Smooth muscle cell (in vitro differentiated cells): ENCODE results near the gene BTF3L4. TPM values are rescaled to one million over a fixed set of nuclear protein-coding genes. Genes with fewer than 3 reads are reported as not detected.

Experiments
- DNase-seq: peaks from one replicate; lab custom pipeline; 2025; ENCODE audit not compliant: unreplicated experiment; lab: John Stamatoyannopoulos, UW
- H2AFZ ChIP-seq: fragments of 200-600 bp; sonication (generic); 2 replicates; pipeline ENCODE4 v1.6.0; 2016; ENCODE audit warnings: antibody characterized with exemption, low read depth, mild to moderate bottlenecking
- H3F3A ChIP-seq: fragments of 200-600 bp; sonication (generic); 2 replicates; pipeline ENCODE4 v1.6.0; 2017; ENCODE audit warnings: antibody characterized with exemption, low read depth
- H3K27ac ChIP-seq: fragments of 200-600 bp; sonication (generic); 2 replicates; pipeline ENCODE4 v1.5.1; 2016; ENCODE audit warnings: low read depth, mild to moderate bottlenecking
- H3K27me3 ChIP-seq: fragments of 200-600 bp; sonication (generic); 2 replicates; pipeline ENCODE4 v1.6.1; 2016; ENCODE audit warnings: low read depth, mild to moderate bottlenecking
- H3K36me3 ChIP-seq: fragments of 200-600 bp; sonication (generic); 2 replicates; pipeline ENCODE4 v1.5.1; 2016; ENCODE audit warnings: low read depth
- H3K4me1 ChIP-seq: fragments of 200-600 bp; sonication (generic); 2 replicates; pipeline ENCODE4 v1.5.1; 2016; ENCODE audit warnings: low read depth
- H3K4me2 ChIP-seq: fragments of 200-600 bp; sonication (generic); 2 replicates; pipeline ENCODE4 v1.6.0; 2016; ENCODE audit warnings: mild to moderate bottlenecking
- H3K4me3 ChIP-seq: fragments of 200-600 bp; sonication (generic); 2 replicates; pipeline ENCODE4 v1.5.1; 2016; ENCODE audit warnings: mild to moderate bottlenecking
- H3K79me2 ChIP-seq: fragments of 200-600 bp; sonication (generic); 2 replicates; pipeline ENCODE4 v1.6.0; 2016; ENCODE audit warnings: low read depth, mild to moderate bottlenecking
- H3K9ac ChIP-seq: fragments of 200-600 bp; sonication (generic); 2 replicates; pipeline ENCODE4 v1.6.0; 2016; ENCODE audit warnings: low read depth
- H3K9me3 ChIP-seq: fragments of 200-600 bp; sonication (generic); replicated peaks from 2 replicates; pipeline ENCODE4 v1.5.1; 2016; ENCODE audit warnings: low read depth
- H4K20me1 ChIP-seq: fragments of 200-600 bp; sonication (generic); 2 replicates; pipeline ENCODE4 v1.6.0; 2016; ENCODE audit warnings: low read depth
- WGBS: methylation state at CpG from one replicate; pipeline ENCODE4 v1.1.7; 2016; ENCODE audit warnings: low lambda C conversion rate; 5-methylcytosine and 5-hydroxymethylcytosine counted together
- polyA plus RNA-seq: library from polyadenylated mRNA; unstranded; fragments of >200 nt; fragmentation: Nextera tagmentation; extraction: Ambion mirVana; gene quantifications from 2 replicates; pipeline ENCODE4 v1.2.1, GENCODE V29; 2016
- total RNA-seq: library from RNA; depleted of rRNA; stranded (reverse); fragments of >200 nt; gene quantifications from 2 replicates; pipeline ENCODE4 v1.2.3, GENCODE V29; 2014
- TF ChIP-seq, protein P1 (sequence below): fragments of 200-600 bp; sonication (generic); IDR thresholded peaks from 2 replicates; pipeline ENCODE4 v1.5.1; 2017; ENCODE audit warnings: borderline replicate concordance, mild to moderate bottlenecking, antibody characterized with exemption; ENCODE audit not compliant: insufficient read depth, poor library complexity, severe bottlenecking

Gene BTF3L4
- total and polyA plus RNA-seq, 2 experiments from 2014 or later = 67.8 to 95.5 TPM

DNA sequence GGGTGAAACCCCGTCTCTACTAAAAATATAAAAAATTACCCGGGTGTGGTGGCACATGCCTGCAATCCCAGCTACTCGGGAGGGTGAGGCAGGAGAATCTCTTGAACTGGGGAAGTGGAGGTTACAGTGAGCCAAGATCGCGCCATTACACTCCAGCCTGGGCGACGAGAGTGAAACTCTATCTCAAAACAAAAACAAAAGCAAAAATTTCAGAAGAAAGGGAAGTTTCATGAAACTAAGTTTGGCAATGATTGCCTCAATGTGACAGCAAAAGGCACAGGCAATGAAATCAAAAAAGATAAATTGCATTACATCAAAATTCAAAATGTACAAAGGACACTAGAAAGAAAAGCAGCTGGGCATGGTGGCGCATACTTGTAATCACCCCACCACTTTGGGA, 40.1 kb downstream of the BTF3L4 start:
- H3K36me3 ChIP-seq = no peaks in the 10 kb centered on the region
- no peak overlapping the region for H3K27ac ChIP-seq
- no peak overlapping the region for H3K9ac ChIP-seq
- H3K4me1 ChIP-seq = peaks cover 4% of the 10 kb centered on the region
- H4K20me1 ChIP-seq = no peaks in the 10 kb centered on the region
- no peaks in the 10 kb centered on the region for H3K9me3 ChIP-seq
- no peaks in the 10 kb centered on the region for H3F3A ChIP-seq
- TF ChIP-seq, protein P1, sequence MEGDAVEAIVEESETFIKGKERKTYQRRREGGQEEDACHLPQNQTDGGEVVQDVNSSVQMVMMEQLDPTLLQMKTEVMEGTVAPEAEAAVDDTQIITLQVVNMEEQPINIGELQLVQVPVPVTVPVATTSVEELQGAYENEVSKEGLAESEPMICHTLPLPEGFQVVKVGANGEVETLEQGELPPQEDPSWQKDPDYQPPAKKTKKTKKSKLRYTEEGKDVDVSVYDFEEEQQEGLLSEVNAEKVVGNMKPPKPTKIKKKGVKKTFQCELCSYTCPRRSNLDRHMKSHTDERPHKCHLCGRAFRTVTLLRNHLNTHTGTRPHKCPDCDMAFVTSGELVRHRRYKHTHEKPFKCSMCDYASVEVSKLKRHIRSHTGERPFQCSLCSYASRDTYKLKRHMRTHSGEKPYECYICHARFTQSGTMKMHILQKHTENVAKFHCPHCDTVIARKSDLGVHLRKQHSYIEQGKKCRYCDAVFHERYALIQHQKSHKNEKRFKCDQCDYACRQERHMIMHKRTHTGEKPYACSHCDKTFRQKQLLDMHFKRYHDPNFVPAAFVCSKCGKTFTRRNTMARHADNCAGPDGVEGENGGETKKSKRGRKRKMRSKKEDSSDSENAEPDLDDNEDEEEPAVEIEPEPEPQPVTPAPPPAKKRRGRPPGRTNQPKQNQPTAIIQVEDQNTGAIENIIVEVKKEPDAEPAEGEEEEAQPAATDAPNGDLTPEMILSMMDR = no peak
- no peaks in the 10 kb centered on the region for H3K79me2 ChIP-seq
- no peak overlapping the region for H3K4me3 ChIP-seq
- H3K27me3 ChIP-seq = no peaks in the 10 kb centered on the region
- WGBS = 92% methylated on average over 8 of the region's 8 CpGs
- DNase-seq = no peak
- H2AFZ ChIP-seq = no peak overlapping the region
- H3K4me2 ChIP-seq = no peak overlapping the region

DNA sequence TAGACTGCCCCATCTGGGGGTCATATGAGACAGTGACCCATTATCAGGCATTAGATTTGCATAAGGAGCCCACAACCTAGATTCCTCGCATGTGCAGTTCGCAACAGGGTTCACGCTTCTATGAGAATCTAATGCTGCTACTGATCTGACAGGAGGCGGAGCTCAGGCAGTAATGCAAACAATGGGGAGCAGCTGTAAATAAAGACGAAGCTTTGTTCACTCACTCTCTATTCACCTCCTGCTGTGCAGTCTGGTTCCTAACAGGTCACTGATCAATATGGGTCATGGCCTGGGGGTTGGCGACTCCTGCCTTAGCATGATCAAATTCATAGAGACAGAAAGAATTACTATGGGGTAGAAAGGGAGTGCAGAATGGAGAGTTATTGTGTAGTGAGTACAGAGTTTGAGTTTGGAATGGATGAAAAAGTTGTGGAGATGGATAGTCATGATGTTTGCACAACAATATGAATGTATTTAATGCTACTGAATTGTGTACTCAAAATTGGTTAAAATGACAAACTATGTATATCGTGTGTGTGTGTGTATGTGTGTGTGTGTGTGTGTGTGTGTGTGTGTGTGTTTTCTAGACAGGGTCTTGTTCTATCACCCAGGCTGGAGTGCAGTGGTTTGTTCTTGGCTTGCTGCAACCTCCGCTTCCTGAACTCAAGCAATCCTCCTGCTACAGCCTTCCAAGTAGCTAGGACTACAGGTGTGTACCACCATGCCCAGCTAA, 42.2 kb downstream of the BTF3L4 start:
- Histone ChIP-seq H3F3A (no peaks in the 10 kb centered on the region), H3K9me3 (no peaks in the 10 kb centered on the region), H3K27me3 (no peaks in the 10 kb centered on the region), H3K27ac (no peak overlapping the region), H3K4me2 (no peak overlapping the region), H3K4me3 (no peak overlapping the region), H3K4me1 (peaks cover 4% of the 10 kb centered on the region), H2AFZ (no peak overlapping the region), H4K20me1 (no peaks in the 10 kb centered on the region), H3K36me3 (no peaks in the 10 kb centered on the region), H3K9ac (no peak overlapping the region), H3K79me2 (no peaks in the 10 kb centered on the region)
- WGBS = 80% methylated on average over 8 of the region's 8 CpGs
- TF ChIP-seq, protein P1 = no peak
- DNase-seq = no peak

DNA sequence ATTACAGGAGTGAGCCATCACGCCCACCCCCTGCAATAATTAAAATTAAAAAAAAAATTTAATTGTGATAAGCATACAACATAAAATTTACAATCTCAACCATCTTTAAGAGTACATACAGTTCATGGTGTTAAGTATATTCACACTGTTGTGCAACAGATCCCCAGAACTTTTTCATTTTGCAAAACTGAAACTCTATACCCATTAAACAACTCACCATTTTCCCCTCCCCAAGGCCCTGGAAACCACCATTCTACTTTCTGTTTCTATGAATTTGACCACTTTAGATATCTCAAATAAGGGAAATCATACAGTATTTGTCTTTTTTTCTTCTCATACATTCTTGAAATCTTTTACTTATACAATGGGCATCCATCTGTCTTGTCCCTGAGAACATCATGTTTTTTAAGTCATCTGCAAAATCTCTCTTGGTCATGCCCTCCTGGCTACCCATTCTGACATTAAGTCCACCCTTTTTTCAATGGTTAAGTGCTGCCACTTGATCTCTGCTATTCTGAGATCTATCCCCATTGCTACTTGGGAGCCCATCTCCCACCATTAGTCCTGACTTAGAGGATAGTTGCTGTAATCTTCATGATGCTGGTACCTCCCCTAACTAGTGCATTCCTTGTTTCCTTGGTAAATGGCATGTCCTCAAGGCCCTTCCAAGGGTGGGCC, 46.4 kb downstream of the BTF3L4 start:
- TF ChIP-seq, protein P1 = no peak
- Histone ChIP-seq H3K36me3 (no peaks in the 10 kb centered on the region), H3K4me2 (no peak overlapping the region), H3K4me3 (no peak overlapping the region), H3K9ac (no peak overlapping the region), H3K9me3 (no peaks in the 10 kb centered on the region), H3F3A (no peaks in the 10 kb centered on the region), H3K27me3 (no peaks in the 10 kb centered on the region), H2AFZ (no peak overlapping the region), H3K27ac (no peak overlapping the region), H3K4me1 (peaks cover 4% of the 10 kb centered on the region), H3K79me2 (no peaks in the 10 kb centered on the region), H4K20me1 (no peaks in the 10 kb centered on the region)
- no peak for DNase-seq
- WGBS = 95% methylated on average over 1 of the region's 1 CpG

DNA sequence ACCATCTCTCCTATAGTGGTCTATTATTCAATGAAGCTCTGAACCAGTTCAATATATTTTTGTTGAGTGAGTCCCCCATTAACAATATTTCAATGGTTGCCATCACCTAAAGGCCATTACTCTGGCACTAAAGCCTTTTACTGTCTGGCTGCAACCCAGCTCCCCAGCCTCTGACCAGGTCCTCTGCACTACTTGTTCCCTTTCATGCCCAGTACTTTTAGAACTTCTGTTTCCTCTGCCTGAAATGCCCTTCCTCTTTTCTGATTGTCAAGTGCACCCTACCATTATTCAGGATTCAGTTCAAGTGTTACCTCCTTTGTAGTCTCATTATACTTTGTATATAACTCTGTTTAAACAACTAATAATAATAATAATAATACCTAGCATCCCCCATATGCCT, 55.4 kb downstream of the BTF3L4 start:
- Histone ChIP-seq H2AFZ (no peak overlapping the region), H3K36me3 (no peaks in the 10 kb centered on the region), H4K20me1 (no peaks in the 10 kb centered on the region), H3K9me3 (no peaks in the 10 kb centered on the region), H3K4me2 (no peak overlapping the region), H3F3A (no peaks in the 10 kb centered on the region), H3K4me1 (no peaks in the 10 kb centered on the region), H3K79me2 (no peaks in the 10 kb centered on the region), H3K4me3 (no peak overlapping the region), H3K27ac (no peak overlapping the region), H3K9ac (no peak overlapping the region), H3K27me3 (peaks cover 5% of the 10 kb centered on the region)
- no peak for DNase-seq
- TF ChIP-seq, protein P1 = no peak
